Activated CD4-positive, alpha-beta T cell treated with anti-CD3 and anti-CD28 coated beads, Interleukin-2, amount 10 ng/mL, durations not matched to agents 7 days and 5 days (primary cell): Measurements from ENCODE around the gene KRT6C. TPM values are rescaled to one million over a fixed set of nuclear protein-coding genes. Genes with fewer than 3 reads are reported as not detected.
"Not testable (repeated sequence)": the region's sequence is repeated elsewhere in the genome, so short reads cannot be mapped to it uniquely, and the experiment has no call there.

Experiments used
- CTCF ChIA-PET: fragments of 350-600 bp; sonication (Branson Sonifier 250); formaldehyde crosslinking; loops from one replicate; lab custom pipeline; 2021; ENCODE audit warnings: antibody characterized with exemption; lab: Charles Lee
- POLR2A ChIA-PET: fragments of 350-600 bp; sonication (Branson Sonifier 250); formaldehyde crosslinking; loops from one replicate; lab custom pipeline; 2021; ENCODE audit warnings: antibody characterized with exemption; lab: Charles Lee
- DNase-seq: peaks from one replicate; pipeline ENCODE4 v3.0.0-alpha.2; 2020
- H3K27ac Mint-ChIP-seq: one replicate; pipeline ENCODE4 v1.8.0; 2021; ENCODE audit warnings: mild to moderate bottlenecking, moderate library complexity, mixed read lengths
- H3K27me3 Mint-ChIP-seq: one replicate; pipeline ENCODE4 v1.8.0; 2021; ENCODE audit warnings: mixed read lengths
- H3K36me3 Mint-ChIP-seq: one replicate; pipeline ENCODE4 v1.8.0; 2021; ENCODE audit warnings: low read depth, mixed read lengths
- H3K4me1 Mint-ChIP-seq: one replicate; pipeline ENCODE4 v1.8.0; 2021; ENCODE audit warnings: mixed read lengths
- H3K4me3 Mint-ChIP-seq: one replicate; pipeline ENCODE4 v1.8.0; 2021; ENCODE audit warnings: mild to moderate bottlenecking, moderate library complexity, mixed read lengths
- H3K9me3 Mint-ChIP-seq: one replicate; pipeline ENCODE4 v1.8.0; 2021; ENCODE audit warnings: mixed read lengths
- total RNA-seq, 2 experiments: library from RNA; stranded (reverse); gene quantifications; one replicate each; pipeline ENCODE4 v1.2.3, GENCODE V29; 2021

Gene KRT6C
- total RNA-seq, 2 experiments from 2014 or later = not detected

GRCh38 chr12:52514471-52515318 lies 41.1 kb upstream of the KRT6C start:
- H3K4me3 Mint-ChIP-seq = no peak overlapping the region
- H3K9me3 Mint-ChIP-seq = peaks cover 9% of the 10 kb centered on the region
- DNase-seq = no peak
- H3K27me3 Mint-ChIP-seq = peaks cover 9% of the 10 kb centered on the region
- no peaks in the 10 kb centered on the region for H3K36me3 Mint-ChIP-seq
- H3K4me1 Mint-ChIP-seq = no peaks in the 10 kb centered on the region
- CTCF ChIA-PET = interaction anchor here (1.1 kb wide), 1 partner anchor 30 kb away, joined by 3 read pairs; no protein-coding TSS in a partner anchor
- H3K27ac Mint-ChIP-seq = no peak overlapping the region
- POLR2A ChIA-PET = interaction anchor here (0.6 kb wide), 1 partner anchor 18 kb away, joined by 3 read pairs; no protein-coding TSS in a partner anchor

- Mint-ChIP-seq H3K27ac (no peak overlapping the region), H3K9me3 (peaks cover 9% of the 10 kb centered on the region), H3K4me3 (no peak overlapping the region), H3K27me3 (peaks cover 13% of the 10 kb centered on the region), H3K36me3 (no peaks in the 10 kb centered on the region), H3K4me1 (no peaks in the 10 kb centered on the region)
- ChIA-PET POLR2A (no interaction called here), CTCF (no interaction called here)
- no peak for DNase-seq
Measured at GRCh38 chr12:52513736-52514135, 40.1 kb upstream of the KRT6C start.

- Mint-ChIP-seq H3K4me1 (no peaks in the 10 kb centered on the region), H3K27ac (no peak overlapping the region), H3K36me3 (no peaks in the 10 kb centered on the region), H3K27me3 (peaks cover 46% of the 10 kb centered on the region), H3K4me3 (no peak overlapping the region), H3K9me3 (peaks cover 9% of the 10 kb centered on the region)
- ChIA-PET POLR2A (no interaction called here), CTCF (interaction anchor here (1.1 kb wide), 1 partner anchor 136 kb away, joined by 3 read pairs; no protein-coding TSS in a partner anchor)
- DNase-seq = no peak
Measured at GRCh38 chr12:52508211-52508610, 34.6 kb upstream of the KRT6C start.

- CTCF ChIA-PET = interaction anchor here (0.8 to 1.1 kb wide), 2 partner anchors 37 to 134 kb away, joined by 3 read pairs; no protein-coding TSS in a partner anchor
- H3K27me3 Mint-ChIP-seq = peaks cover 51% of the 10 kb centered on the region
- H3K36me3 Mint-ChIP-seq = no peaks in the 10 kb centered on the region
- POLR2A ChIA-PET = no interaction called here
- H3K9me3 Mint-ChIP-seq = peaks cover 9% of the 10 kb centered on the region
- no peak overlapping the region for H3K4me3 Mint-ChIP-seq
- H3K4me1 Mint-ChIP-seq = no peaks in the 10 kb centered on the region
- DNase-seq = no peak
- no peak overlapping the region for H3K27ac Mint-ChIP-seq
Measured at GRCh38 chr12:52506858-52507715, 33.5 kb upstream of the KRT6C start.

GRCh38 chr12:52502877-52503276 lies 29.3 kb upstream of the KRT6C start:
- CTCF ChIA-PET = no interaction called here
- no peak overlapping the region for H3K27ac Mint-ChIP-seq
- POLR2A ChIA-PET = no interaction called here
- no peak overlapping the region for H3K4me3 Mint-ChIP-seq
- H3K9me3 Mint-ChIP-seq = no peaks in the 10 kb centered on the region
- H3K4me1 Mint-ChIP-seq = no peaks in the 10 kb centered on the region
- no peak for DNase-seq
- H3K36me3 Mint-ChIP-seq = no peaks in the 10 kb centered on the region
- H3K27me3 Mint-ChIP-seq = peaks cover 56% of the 10 kb centered on the region

- H3K4me3 Mint-ChIP-seq = no peak overlapping the region
- no peaks in the 10 kb centered on the region for H3K9me3 Mint-ChIP-seq
- POLR2A ChIA-PET = no interaction called here
- CTCF ChIA-PET = no interaction called here
- no peak for DNase-seq
- peaks cover 44% of the 10 kb centered on the region for H3K27me3 Mint-ChIP-seq
- H3K27ac Mint-ChIP-seq = no peak overlapping the region
- no peaks in the 10 kb centered on the region for H3K4me1 Mint-ChIP-seq
- no peaks in the 10 kb centered on the region for H3K36me3 Mint-ChIP-seq
Measured at GRCh38 chr12:52501490-52501889, 27.9 kb upstream of the KRT6C start.

- H3K27ac Mint-ChIP-seq, H3K36me3 Mint-ChIP-seq, POLR2A ChIA-PET, DNase-seq, H3K4me1 Mint-ChIP-seq, H3K4me3 Mint-ChIP-seq, H3K9me3 Mint-ChIP-seq: not testable (repeated sequence)
- H3K27me3 Mint-ChIP-seq = peaks cover 35% of the 10 kb centered on the region
- CTCF ChIA-PET = interaction anchor here (1.0 kb wide), 1 partner anchor 199 kb away, joined by 3 read pairs; no protein-coding TSS in a partner anchor
Measured at GRCh38 chr12:52500574-52500973, 27.0 kb upstream of the KRT6C start.

GRCh38 chr12:52499806-52500560 lies 26.4 kb upstream of the KRT6C start:
- POLR2A ChIA-PET = no interaction called here
- CTCF ChIA-PET = interaction anchor here (1.0 kb wide), 1 partner anchor 199 kb away, joined by 3 read pairs; no protein-coding TSS in a partner anchor
- Mint-ChIP-seq H3K36me3 (no peaks in the 10 kb centered on the region), H3K4me3 (no peak overlapping the region), H3K27me3 (peaks cover 34% of the 10 kb centered on the region), H3K27ac (no peak overlapping the region), H3K4me1 (no peaks in the 10 kb centered on the region), H3K9me3 (no peaks in the 10 kb centered on the region)
- DNase-seq = no peak

GRCh38 chr12:52498946-52499345 lies 25.3 kb upstream of the KRT6C start:
- Mint-ChIP-seq H3K4me3 (no peak overlapping the region), H3K36me3 (no peaks in the 10 kb centered on the region), H3K9me3 (no peaks in the 10 kb centered on the region), H3K27me3 (peaks cover 35% of the 10 kb centered on the region), H3K4me1 (no peaks in the 10 kb centered on the region), H3K27ac (no peak overlapping the region)
- ChIA-PET POLR2A (no interaction called here), CTCF (interaction anchor here (0.6 kb wide), 1 partner anchor 13 kb away, joined by 3 read pairs; no protein-coding TSS in a partner anchor)
- no peak for DNase-seq

GRCh38 chr12:52497975-52498374 lies 24.4 kb upstream of the KRT6C start:
- CTCF ChIA-PET = no interaction called here
- no peak overlapping the region for H3K4me3 Mint-ChIP-seq
- POLR2A ChIA-PET = no interaction called here
- peaks cover 31% of the 10 kb centered on the region for H3K27me3 Mint-ChIP-seq
- H3K4me1 Mint-ChIP-seq = no peaks in the 10 kb centered on the region
- H3K36me3 Mint-ChIP-seq = no peaks in the 10 kb centered on the region
- H3K27ac Mint-ChIP-seq = no peak overlapping the region
- no peak for DNase-seq
- no peaks in the 10 kb centered on the region for H3K9me3 Mint-ChIP-seq

- CTCF ChIA-PET = no interaction called here
Measured at GRCh38 chr12:52496590-52497071, 23.0 kb upstream of the KRT6C start.

GRCh38 chr12:52496054-52496453 lies 22.4 kb upstream of the KRT6C start:
- ChIA-PET POLR2A (no interaction called here), CTCF (no interaction called here)
- H3K4me1 Mint-ChIP-seq = no peaks in the 10 kb centered on the region
- H3K4me3 Mint-ChIP-seq = no peak overlapping the region
- H3K9me3 Mint-ChIP-seq = no peaks in the 10 kb centered on the region
- no peak for DNase-seq
- H3K27me3 Mint-ChIP-seq = peaks cover 25% of the 10 kb centered on the region
- H3K27ac Mint-ChIP-seq = no peak overlapping the region
- no peaks in the 10 kb centered on the region for H3K36me3 Mint-ChIP-seq

More at GRCh38 chr12:52496590-52497071, 23.0 kb upstream of the KRT6C start:
- POLR2A ChIA-PET = no interaction called here
- Mint-ChIP-seq H3K27ac (no peak overlapping the region), H3K27me3 (peaks cover 22% of the 10 kb centered on the region), H3K36me3 (no peaks in the 10 kb centered on the region), H3K9me3 (no peaks in the 10 kb centered on the region), H3K4me3 (no peak overlapping the region), H3K4me1 (no peaks in the 10 kb centered on the region)
- DNase-seq = no peak
